Lower leg skin (tissue), 4 donors: ENCODE measurements around the gene MAP7. TPM values are rescaled to one million over a fixed set of nuclear protein-coding genes. Genes with fewer than 3 reads are reported as not detected.

ENCODE experiments used
- DNase-seq, 2 donors: peaks; one replicate each; pipeline ENCODE4 v3.0.0-alpha.2; 2019; ENCODE audit warnings: low spot score in 2 of 2
- H3K4me3 ChIP-seq: fragments of 200-600 bp; sonication (generic); 2 replicates; pipeline ENCODE4 v1.5.1; 2017; ENCODE audit warnings: mild to moderate bottlenecking, low read depth; ENCODE audit not compliant: poor library complexity, severe bottlenecking
- POLR2A ChIP-seq, 2 donors: fragments of 450-650 bp; IDR thresholded peaks; one replicate each; pipeline ENCODE4 v1.6.1; 2016 to 2017; ENCODE audit warnings: antibody characterized with exemption in 2 of 2, mild to moderate bottlenecking in 1 of 2, moderate library complexity in 1 of 2
- WGBS, 2 donors: methylation state at CpG; one replicate each; pipeline ENCODE4 v1.1.5; 2018; 5-methylcytosine and 5-hydroxymethylcytosine counted together
- intact Hi-C: fragments of 100-400 bp; cut with DNase I; formaldehyde crosslinking; loops from one replicate; pipeline ENCODE4 v1.15.0; 2023; ENCODE audit warnings: low total_unique reads
- total RNA-seq, 4 donors: library from RNA; depleted of rRNA; stranded (reverse); fragments of >200 nt; gene quantifications; one replicate each; pipeline ENCODE4 v1.1.0, GENCODE V29; 2016
- TF ChIP-seq, protein P1 (sequence below), 3 donors: fragments of 450-650 bp; IDR thresholded peaks; one replicate each; pipeline ENCODE4 v1.5.1; 2016; ENCODE audit warnings: antibody characterized with exemption in 3 of 3, mild to moderate bottlenecking in 3 of 3, moderate library complexity in 2 of 3

The MAP7 gene
- total RNA-seq, 4 donors from 2014 or later, result 32.5 to 41.8 (median 39.0) TPM

DNA sequence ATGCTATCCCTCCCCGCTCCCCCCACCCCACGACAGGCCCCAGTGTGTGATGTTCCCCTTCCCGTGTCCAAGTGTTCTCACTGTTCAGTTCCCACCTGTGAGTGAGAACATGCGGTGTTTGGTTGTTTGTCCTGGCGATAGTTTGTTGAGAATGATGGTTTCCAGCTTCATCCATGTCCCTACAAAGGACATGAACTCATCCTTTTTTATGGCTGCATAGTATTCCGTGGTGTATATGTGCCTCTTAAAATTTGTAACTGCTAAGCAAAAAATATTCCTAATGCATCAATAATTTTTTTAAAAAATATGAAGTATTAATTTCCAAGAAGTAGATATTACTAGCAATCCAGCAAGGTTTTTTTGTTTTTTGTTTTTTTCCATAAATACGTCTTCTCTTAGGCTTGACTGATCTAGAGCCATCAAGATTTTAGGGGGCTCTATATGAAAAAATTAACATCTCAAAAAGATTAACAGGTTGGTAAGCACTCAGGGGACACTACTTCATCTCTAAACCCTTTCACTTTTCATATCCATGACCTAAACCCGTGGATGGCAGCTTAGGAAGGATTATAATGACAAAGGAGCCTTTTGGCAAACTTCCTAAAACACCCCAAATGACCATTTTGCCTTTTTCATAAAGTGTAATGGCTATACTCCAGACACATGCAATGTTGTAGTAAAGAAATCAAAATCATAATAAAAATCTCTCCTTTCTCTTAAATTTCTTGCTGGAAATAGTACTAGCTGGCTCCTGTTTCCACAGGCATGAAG is 14.2 kb downstream of the MAP7 start:
- WGBS, 2 donors, result 90 to 91% methylated on average over 8 of the region's 8 CpGs
- intact Hi-C loops, result no loop called here
- no peak overlapping the region for H3K4me3 ChIP-seq
- TF ChIP-seq, protein P1, sequence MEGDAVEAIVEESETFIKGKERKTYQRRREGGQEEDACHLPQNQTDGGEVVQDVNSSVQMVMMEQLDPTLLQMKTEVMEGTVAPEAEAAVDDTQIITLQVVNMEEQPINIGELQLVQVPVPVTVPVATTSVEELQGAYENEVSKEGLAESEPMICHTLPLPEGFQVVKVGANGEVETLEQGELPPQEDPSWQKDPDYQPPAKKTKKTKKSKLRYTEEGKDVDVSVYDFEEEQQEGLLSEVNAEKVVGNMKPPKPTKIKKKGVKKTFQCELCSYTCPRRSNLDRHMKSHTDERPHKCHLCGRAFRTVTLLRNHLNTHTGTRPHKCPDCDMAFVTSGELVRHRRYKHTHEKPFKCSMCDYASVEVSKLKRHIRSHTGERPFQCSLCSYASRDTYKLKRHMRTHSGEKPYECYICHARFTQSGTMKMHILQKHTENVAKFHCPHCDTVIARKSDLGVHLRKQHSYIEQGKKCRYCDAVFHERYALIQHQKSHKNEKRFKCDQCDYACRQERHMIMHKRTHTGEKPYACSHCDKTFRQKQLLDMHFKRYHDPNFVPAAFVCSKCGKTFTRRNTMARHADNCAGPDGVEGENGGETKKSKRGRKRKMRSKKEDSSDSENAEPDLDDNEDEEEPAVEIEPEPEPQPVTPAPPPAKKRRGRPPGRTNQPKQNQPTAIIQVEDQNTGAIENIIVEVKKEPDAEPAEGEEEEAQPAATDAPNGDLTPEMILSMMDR (IDR thresholded peaks at IDR 0.05), result no peak
- TF ChIP-seq POLR2A (IDR thresholded peaks at IDR 0.05), result no peak
- DNase-seq, result no peak

DNA sequence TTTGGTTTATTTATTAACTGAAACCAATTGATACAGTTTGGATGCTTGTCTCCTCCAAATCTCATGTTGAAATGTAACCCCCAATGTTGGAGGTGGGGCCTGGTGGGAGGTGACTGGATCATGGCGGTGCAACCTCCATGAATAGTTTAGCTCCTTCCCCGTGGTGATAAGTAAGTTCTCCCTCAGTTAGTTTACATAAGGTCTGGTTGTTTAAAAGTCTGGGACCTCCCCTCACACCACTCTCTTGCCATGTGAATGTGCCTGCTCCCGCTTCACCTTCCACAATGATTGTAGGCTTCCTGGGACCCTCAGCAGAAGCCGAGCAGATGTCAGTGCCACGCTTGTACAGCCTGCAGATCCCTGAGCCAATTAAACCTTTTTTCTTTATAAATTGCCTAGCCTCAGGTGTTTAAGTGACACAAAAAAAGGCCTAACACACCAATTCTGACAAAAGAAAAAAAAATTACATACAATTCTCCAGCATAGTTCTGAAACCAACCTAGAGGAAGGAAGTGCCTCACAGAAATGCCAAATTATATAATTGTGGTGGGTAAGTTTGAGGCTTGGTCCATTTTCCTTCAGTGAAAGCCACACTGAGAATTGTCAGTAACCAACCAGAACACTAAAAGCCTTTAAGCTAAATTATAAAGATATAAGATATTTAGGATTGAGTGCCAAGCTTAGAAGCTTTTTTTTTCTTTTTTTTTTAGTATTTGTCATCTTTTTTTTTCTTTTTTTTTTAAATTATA is 15.0 kb downstream of the MAP7 start:
- H3K4me3 ChIP-seq, result no peak overlapping the region
- 78 to 79% methylated on average over 5 of the region's 5 CpGs for WGBS, 2 donors
- no peak for TF ChIP-seq POLR2A (IDR thresholded peaks at IDR 0.05)
- TF ChIP-seq, protein P1 (IDR thresholded peaks at IDR 0.05), result no peak
- intact Hi-C loops, result no loop called here
- DNase-seq, result no peak

DNA sequence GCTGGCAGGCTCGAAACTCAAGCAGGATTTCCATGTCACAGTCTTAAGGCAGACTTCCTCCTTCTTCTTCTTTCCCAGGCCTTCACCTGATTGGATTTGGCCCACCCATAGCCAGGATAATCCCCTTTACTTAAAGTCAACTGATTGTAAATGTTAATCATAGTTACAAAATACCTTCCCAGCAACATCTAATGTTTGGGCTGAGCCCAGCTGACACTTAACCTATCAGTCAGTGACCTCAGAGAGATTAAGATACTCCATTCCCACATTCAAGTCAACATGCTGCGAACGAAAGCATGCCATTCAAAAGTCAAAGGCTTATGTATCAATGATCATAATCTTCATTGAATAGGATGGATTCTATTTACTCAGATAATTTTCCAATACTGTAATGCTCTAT is 16.0 kb downstream of the MAP7 start:
- intact Hi-C loops, result no loop called here
- WGBS, 2 donors, result 95% methylated on average over 3 of the region's 3 CpGs
- TF ChIP-seq POLR2A (IDR thresholded peaks at IDR 0.05), result no peak
- TF ChIP-seq, protein P1 (IDR thresholded peaks at IDR 0.05), result no peak
- H3K4me3 ChIP-seq, result no peak overlapping the region
- DNase-seq, result no peak

DNA sequence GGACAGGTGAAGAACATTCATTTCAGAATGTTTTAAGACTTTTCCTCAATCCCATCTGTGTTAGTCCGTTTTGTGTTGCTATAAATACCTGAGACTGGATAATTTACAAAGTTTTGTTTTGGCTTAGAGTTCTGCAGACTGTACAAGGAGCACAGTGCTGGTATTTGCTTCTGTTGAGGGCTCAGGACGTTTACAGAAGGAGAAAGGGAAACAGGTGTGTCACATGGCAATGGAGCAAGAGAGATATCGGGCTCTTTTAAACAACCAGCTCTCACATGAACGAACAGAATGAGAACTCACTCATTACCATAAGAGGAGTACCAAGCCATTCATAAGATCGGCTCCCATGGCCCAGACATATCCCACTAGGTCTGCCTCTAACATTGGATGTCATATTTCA is 16.7 kb downstream of the MAP7 start:
- no peak for DNase-seq
- H3K4me3 ChIP-seq, result no peak overlapping the region
- TF ChIP-seq, protein P1 (IDR thresholded peaks at IDR 0.05), result no peak
- TF ChIP-seq POLR2A (IDR thresholded peaks at IDR 0.05), result no peak
- WGBS, 2 donors, result 74 to 81% methylated on average over 5 of the region's 5 CpGs
- intact Hi-C loops, result no loop called here

DNA sequence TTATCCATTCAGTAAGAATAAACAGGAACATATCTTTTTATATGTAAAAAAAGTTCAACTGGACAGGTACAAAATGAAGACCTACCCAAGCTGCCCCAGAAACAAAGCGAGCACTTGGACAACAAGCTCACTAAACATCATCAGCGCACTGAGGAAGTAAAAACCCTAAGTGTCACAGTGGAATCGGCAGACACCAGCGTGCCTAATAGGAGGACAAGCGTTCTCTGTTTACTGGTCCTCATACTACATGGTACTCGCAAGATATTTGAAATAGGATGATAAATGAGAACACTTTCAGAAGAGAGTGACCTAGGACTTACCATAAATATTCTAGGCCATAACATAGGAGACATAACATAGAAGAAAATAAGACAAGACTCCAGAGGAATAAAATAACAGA is 18.2 kb downstream of the MAP7 start:
- H3K4me3 ChIP-seq, result no peak overlapping the region
- WGBS, 2 donors, result 92% methylated on average over 6 of the region's 6 CpGs
- DNase-seq, result no peak
- no peak for TF ChIP-seq POLR2A (IDR thresholded peaks at IDR 0.05)
- TF ChIP-seq, protein P1 (IDR thresholded peaks at IDR 0.05), result no peak
- intact Hi-C loops, result no loop called here
